Neural progenitor cell (in vitro differentiated cells): ENCODE results near the gene PDE1A. TPM values are rescaled to one million over a fixed set of nuclear protein-coding genes. Genes with fewer than 3 reads are reported as not detected.

Source experiments
- DNase-seq: peaks from one replicate; pipeline ENCODE4 v3.0.0-alpha.2; 2016; ENCODE audit warnings: low spot score
- H2AFZ ChIP-seq: fragments of 200-600 bp; sonication (generic); replicated peaks from 2 replicates; pipeline ENCODE4 v1.6.1; 2016; ENCODE audit warnings: antibody characterized with exemption
- H3F3A ChIP-seq: fragments of 200-600 bp; sonication (generic); 2 replicates; pipeline ENCODE4 v1.6.1; 2016; ENCODE audit warnings: antibody characterized with exemption, low read depth
- H3K27ac ChIP-seq: fragments of 200-600 bp; sonication (generic); 2 replicates; pipeline ENCODE4 v1.5.1; 2016; ENCODE audit warnings: mild to moderate bottlenecking
- H3K27me3 ChIP-seq: fragments of 200-600 bp; sonication (generic); 2 replicates; pipeline ENCODE4 v1.6.1; 2016; ENCODE audit warnings: mild to moderate bottlenecking, moderate library complexity
- H3K36me3 ChIP-seq: fragments of 200-600 bp; sonication (generic); 2 replicates; pipeline ENCODE4 v1.5.1; 2016
- H3K4me1 ChIP-seq: fragments of 200-600 bp; sonication (generic); 2 replicates; pipeline ENCODE4 v1.6.1; 2016; ENCODE audit warnings: mixed run types
- H3K4me2 ChIP-seq: fragments of 200-600 bp; sonication (generic); 2 replicates; pipeline ENCODE4 v1.6.1; 2016
- H3K4me3 ChIP-seq: fragments of 200-600 bp; sonication (generic); 2 replicates; pipeline ENCODE4 v1.5.1; 2016
- H3K79me2 ChIP-seq: fragments of 200-600 bp; sonication (generic); 2 replicates; pipeline ENCODE4 v1.6.1; 2016; ENCODE audit warnings: low read depth
- H3K9ac ChIP-seq: fragments of 200-600 bp; sonication (generic); 2 replicates; pipeline ENCODE4 v1.6.1; 2016
- H3K9me3 ChIP-seq: fragments of 200-600 bp; sonication (generic); 2 replicates; pipeline ENCODE4 v1.5.1; 2016; ENCODE audit warnings: low read depth
- H4K20me1 ChIP-seq: fragments of 200-600 bp; sonication (generic); 2 replicates; pipeline ENCODE4 v1.6.1; 2016; ENCODE audit warnings: low read depth
- H3K27ac Mint-ChIP-seq: 3 replicates; pipeline ENCODE4 v1.8.0; 2021; ENCODE audit warnings: mixed read lengths
- H3K27me3 Mint-ChIP-seq: 2 replicates; pipeline ENCODE4 v1.8.0; 2022; ENCODE audit warnings: low read depth, mild to moderate bottlenecking, inconsistent platforms, moderate library complexity, mixed read lengths; ENCODE audit not compliant: insufficient read depth
- H3K36me3 Mint-ChIP-seq: 3 replicates; pipeline ENCODE4 v1.8.0; 2021; ENCODE audit warnings: mixed read lengths
- H3K4me1 Mint-ChIP-seq: 3 replicates; pipeline ENCODE4 v1.8.0; 2021; ENCODE audit warnings: mixed read lengths
- H3K4me3 Mint-ChIP-seq: 3 replicates; pipeline ENCODE4 v1.8.0; 2021; ENCODE audit warnings: mild to moderate bottlenecking, moderate library complexity, mixed read lengths
- H3K9me3 Mint-ChIP-seq: 3 replicates; pipeline ENCODE4 v1.8.0; 2020; ENCODE audit warnings: mixed read lengths
- CTCF ChIP-seq: fragments of 200-600 bp; sonication (generic); IDR thresholded peaks from 2 replicates; pipeline ENCODE4 v1.5.1; 2017; ENCODE audit warnings: antibody characterized with exemption, mild to moderate bottlenecking
- EZH2 ChIP-seq: fragments of 200-600 bp; sonication (generic); IDR thresholded peaks from 2 replicates; pipeline ENCODE4 v1.6.1; 2017; ENCODE audit warnings: antibody characterized with exemption, mild to moderate bottlenecking, moderate library complexity
- EZH2phosphoT487 ChIP-seq: fragments of 200-600 bp; sonication (generic); IDR thresholded peaks from 2 replicates; pipeline ENCODE4 v1.6.1; 2017; ENCODE audit warnings: antibody characterized with exemption
- total RNA-seq: library from RNA; depleted of rRNA; stranded (reverse); fragments of >200 nt; gene quantifications from 2 replicates; pipeline ENCODE4 v1.2.3, GENCODE V29; 2015; ENCODE audit warnings: low replicate concordance

The PDE1A gene
- total RNA-seq, 1 donor from 2014 or later = not detected

GRCh38 chr2:182191061-182191460, 235.8 kb downstream of the PDE1A start:
- no peaks in the 10 kb centered on the region for H3K9me3 ChIP-seq
- H3K36me3 ChIP-seq = no peaks in the 10 kb centered on the region
- no peaks in the 10 kb centered on the region for H4K20me1 ChIP-seq
- H3K27me3 ChIP-seq = no peaks in the 10 kb centered on the region
- TF ChIP-seq CTCF = no peak
- no peak for TF ChIP-seq EZH2
- no peak for TF ChIP-seq EZH2phosphoT487
- Mint-ChIP-seq H3K4me1 (peaks cover 9% of the 10 kb centered on the region), H3K27me3 (peaks cover 2% of the 10 kb centered on the region), H3K4me3 (no peak overlapping the region), H3K27ac (no peak overlapping the region), H3K36me3 (no peaks in the 10 kb centered on the region), H3K9me3 (no peaks in the 10 kb centered on the region)
- H3K27ac ChIP-seq = no peak overlapping the region
- no peaks in the 10 kb centered on the region for H3K4me1 ChIP-seq
- DNase-seq = no peak
- H3F3A ChIP-seq = no peaks in the 10 kb centered on the region
- H2AFZ ChIP-seq = no peak overlapping the region
- no peak overlapping the region for H3K4me3 ChIP-seq
- no peaks in the 10 kb centered on the region for H3K79me2 ChIP-seq
- no peak overlapping the region for H3K4me2 ChIP-seq
- H3K9ac ChIP-seq = no peak overlapping the region

- no peak for TF ChIP-seq EZH2
- no peak for TF ChIP-seq CTCF
- no peak for TF ChIP-seq EZH2phosphoT487
- Mint-ChIP-seq H3K9me3 (peaks cover 18% of the 10 kb centered on the region), H3K36me3 (peaks cover 16% of the 10 kb centered on the region), H3K4me1 (peaks cover 9% of the 10 kb centered on the region), H3K27ac (peak overlapping the region; percentile 40), H3K4me3 (no peak overlapping the region), H3K27me3 (peaks cover 2% of the 10 kb centered on the region)
- Histone ChIP-seq H3K27me3 (no peaks in the 10 kb centered on the region), H3K4me1 (no peaks in the 10 kb centered on the region), H4K20me1 (no peaks in the 10 kb centered on the region), H3K9me3 (no peaks in the 10 kb centered on the region), H3K9ac (no peak overlapping the region), H3K4me2 (no peak overlapping the region), H3F3A (no peaks in the 10 kb centered on the region), H3K4me3 (no peak overlapping the region), H2AFZ (no peak overlapping the region), H3K36me3 (no peaks in the 10 kb centered on the region), H3K79me2 (no peaks in the 10 kb centered on the region), H3K27ac (no peak overlapping the region)
- no peak for DNase-seq
These were observed 239.7 kb downstream of the PDE1A start for GRCh38 chr2:182187130-182187529.

GRCh38 chr2:182186132-182186735, 240.6 kb downstream of the PDE1A start:
- Histone ChIP-seq H3F3A (no peaks in the 10 kb centered on the region), H3K4me3 (no peak overlapping the region), H2AFZ (peak overlapping the region; percentile 54), H3K9ac (no peak overlapping the region), H4K20me1 (no peaks in the 10 kb centered on the region), H3K27me3 (no peaks in the 10 kb centered on the region), H3K4me1 (no peaks in the 10 kb centered on the region), H3K4me2 (no peak overlapping the region), H3K9me3 (no peaks in the 10 kb centered on the region), H3K27ac (no peak overlapping the region), H3K79me2 (no peaks in the 10 kb centered on the region), H3K36me3 (no peaks in the 10 kb centered on the region)
- H3K4me3 Mint-ChIP-seq = no peak overlapping the region
- H3K4me1 Mint-ChIP-seq = peaks cover 9% of the 10 kb centered on the region
- peak; percentile 34 for DNase-seq
- H3K27me3 Mint-ChIP-seq = peaks cover 2% of the 10 kb centered on the region
- H3K36me3 Mint-ChIP-seq = peaks cover 16% of the 10 kb centered on the region
- peaks cover 18% of the 10 kb centered on the region for H3K9me3 Mint-ChIP-seq
- H3K27ac Mint-ChIP-seq = no peak overlapping the region
- no peak for TF ChIP-seq EZH2phosphoT487
- no peak for TF ChIP-seq EZH2
- peak; percentile 83 for TF ChIP-seq CTCF
